Transverse colon (tissue), 3 donors: ENCODE results near the gene CLTC.

ENCODE experiments used
- CTCF ChIP-seq, 5 experiments: fragments of 200-600 bp in 3 of 5; fragments of 450-650 bp in 2 of 5; sonication (generic) in 3 of 5; IDR thresholded peaks; 1 replicate in 2 of 5; 2 replicates in 3 of 5; pipeline ENCODE4 v1.5.1; 2016 to 2017; ENCODE audit warnings: antibody characterized with exemption in 5 of 5, inconsistent platforms in 3 of 5, mild to moderate bottlenecking in 2 of 5, moderate library complexity in 1 of 5
- POLR2A ChIP-seq: fragments of 450-650 bp; IDR thresholded peaks from one replicate; pipeline ENCODE4 v1.6.1; 2016; ENCODE audit warnings: antibody characterized with exemption, mild to moderate bottlenecking, moderate library complexity

- TF ChIP-seq CTCF (IDR thresholded peaks at IDR 0.05) (no peak), POLR2A (no peak)
Measured at GRCh38 chr17:59629174-59629573, 9.5 kb downstream of the CLTC start.
